ENCODE results near the gene CS.
"Not testable (repeated sequence)": the region's sequence is repeated elsewhere in the genome, so short reads cannot be mapped to it uniquely, and the experiment has no call there.

CS gene

GRCh38 chr12:56278905-56279304, 21.2 kb downstream of the CS start:
- DNase-seq (ENCODE audit: low spot score) = no peak

GRCh38 chr12:56274299-56274698, 25.8 kb downstream of the CS start:
- no peak for DNase-seq (ENCODE audit: low spot score)

- not testable (repeated sequence) for DNase-seq (ENCODE audit: low spot score)
Measured at GRCh38 chr12:56272468-56272867, 27.7 kb downstream of the CS start.

- no peak for DNase-seq (ENCODE audit: low spot score)
Measured at GRCh38 chr12:56271031-56271430, 29.1 kb downstream of the CS start.

- no peak for DNase-seq (ENCODE audit: low spot score)
Measured at GRCh38 chr12:56267443-56268071, 32.6 kb downstream of the CS start.

- DNase-seq (ENCODE audit: low spot score) = peak; percentile 71
Measured at GRCh38 chr12:56266693-56267442, 33.3 kb downstream of the CS start, which contains the start of gene COQ10A. Gene COQ10A (plus strand): TSS chr12:56266942. CDS start chr12:56267119, 177 bp downstream.

- DNase-seq (ENCODE audit: low spot score) = not testable (repeated sequence)
Measured at GRCh38 chr12:56266068-56266692, 34.0 kb downstream of the CS start.

GRCh38 chr12:56262955-56263354, 37.2 kb downstream of the CS start:
- DNase-seq (ENCODE audit: low spot score) = not testable (repeated sequence)

- DNase-seq (ENCODE audit: low spot score) = no peak
Measured at GRCh38 chr12:56261503-56262232, 38.5 kb downstream of the CS start.

GRCh38 chr12:56260921-56261320, 39.2 kb downstream of the CS start:
- no peak for DNase-seq (ENCODE audit: low spot score)

GRCh38 chr12:56260380-56260779, 39.8 kb downstream of the CS start:
- no peak for DNase-seq (ENCODE audit: low spot score)

GRCh38 chr12:56258820-56259183, 41.3 kb downstream of the CS start:
- no peak for DNase-seq (ENCODE audit: low spot score)

- peak; percentile 69 for DNase-seq (ENCODE audit: low spot score)
Measured at GRCh38 chr12:56258068-56258819, 41.9 kb downstream of the CS start, which contains the start of gene ANKRD52. Gene ANKRD52 (minus strand): TSS chr12:56258384. CDS start chr12:56258269, 115 bp downstream.

GRCh38 chr12:56257491-56258067, 42.6 kb downstream of the CS start:
- no peak for DNase-seq (ENCODE audit: low spot score)

- no peak for DNase-seq (ENCODE audit: low spot score)
Measured at GRCh38 chr12:56257071-56257470, 43.1 kb downstream of the CS start.

GRCh38 chr12:56256326-56256960, 43.7 kb downstream of the CS start:
- DNase-seq (ENCODE audit: low spot score) = no peak

- no peak for DNase-seq (ENCODE audit: low spot score)
Measured at GRCh38 chr12:56255671-56256070, 44.5 kb downstream of the CS start.

GRCh38 chr12:56253091-56253490, 47.0 kb downstream of the CS start:
- no peak for DNase-seq (ENCODE audit: low spot score)

- no peak for DNase-seq (ENCODE audit: low spot score)
Measured at GRCh38 chr12:56252649-56253048, 47.5 kb downstream of the CS start.

GRCh38 chr12:56248711-56249110, 51.4 kb downstream of the CS start:
- DNase-seq (ENCODE audit: low spot score) = no peak

- DNase-seq (ENCODE audit: low spot score) = no peak
Measured at GRCh38 chr12:56247923-56248322, 52.2 kb downstream of the CS start.
